NCI-H460 (cell line): ENCODE results near the gene MAGEB4. TPM values are rescaled to one million over a fixed set of nuclear protein-coding genes. Genes with fewer than 3 reads are reported as not detected.

Experiments used
- DNase-seq: peaks from one replicate; pipeline ENCODE4 v3.0.0-alpha.2; 2016; ENCODE audit warnings: low read depth; ENCODE audit errors: extremely low read depth
- total RNA-seq: library from RNA; depleted of rRNA; stranded (reverse); fragments of >200 nt; shearing (Covaris generic); gene quantifications from 2 replicates; pipeline ENCODE4 v1.2.3, GENCODE V29; 2014; rRNA removed

The MAGEB4 gene
- total RNA-seq, 1 experiment from 2014 or later = not detected

GRCh38 chrX:30282527-30282926 is 40.7 kb downstream of the MAGEB4 start:
- no peak for DNase-seq

GRCh38 chrX:30283456-30284200 is 41.8 kb downstream of the MAGEB4 start:
- DNase-seq = peak; percentile 94

Other genes starting within 250 kb of the MAGEB4 start
- 60.3 and 66.4 TPM in 2 replicates for gene MAGEB2, start 26.4 kb upstream of the MAGEB4 start, total RNA-seq
- not detected in 2 replicates for gene MAGEB3, start 11.3 kb upstream of the MAGEB4 start, total RNA-seq
- gene MAGEB1, start 5.1 kb downstream of the MAGEB4 start, total RNA-seq = not detected in 2 replicates
- 76.4 and 90.0 TPM in 2 replicates for gene NR0B1, start 67.4 kb downstream of the MAGEB4 start, total RNA-seq